SK-N-SH treated with all-trans-retinoic acid at 6 μM for 48 hours (cell line): Measurements from ENCODE around the gene SIAH1.

Experiments used
- BACH2 ChIP-seq: fragments of 250-450 bp; sonication (Bioruptor Pico); IDR thresholded peaks from 2 replicates; pipeline ENCODE4 v1.9.0; 2021; ENCODE audit warnings: mild to moderate bottlenecking, borderline replicate concordance
- CSDC2 ChIP-seq: fragments of 250-450 bp; sonication (Bioruptor Pico); IDR thresholded peaks from 2 replicates; pipeline ENCODE4 v1.5.0; 2020; ENCODE audit warnings: mild to moderate bottlenecking, moderate library complexity
- GLIS3 ChIP-seq: fragments of 250-450 bp; sonication (Bioruptor Pico); IDR thresholded peaks from 2 replicates; pipeline ENCODE4 v1.5.0; 2020; ENCODE audit warnings: mild to moderate bottlenecking, moderate library complexity
- ISL1 ChIP-seq: fragments of 250-450 bp; sonication (Bioruptor Pico); IDR thresholded peaks from 2 replicates; pipeline ENCODE4 v2.1.2; 2022; ENCODE audit warnings: mild to moderate bottlenecking, moderate library complexity
- PATZ1 ChIP-seq: fragments of 250-450 bp; sonication (Bioruptor Pico); IDR thresholded peaks from 2 replicates; pipeline ENCODE4 v1.8.0; 2020; ENCODE audit warnings: mild to moderate bottlenecking, moderate library complexity, borderline replicate concordance
- PPARA ChIP-seq: fragments of 250-450 bp; sonication (Bioruptor Pico); IDR thresholded peaks from 2 replicates; pipeline ENCODE4 v1.5.0; 2020; ENCODE audit warnings: mild to moderate bottlenecking, borderline replicate concordance
- RARB ChIP-seq: fragments of 250-450 bp; sonication (Bioruptor Pico); IDR thresholded peaks from 2 replicates; pipeline ENCODE4 v1.8.0; 2021; ENCODE audit warnings: mild to moderate bottlenecking, moderate library complexity
- SNAI2 ChIP-seq: fragments of 250-450 bp; sonication (Bioruptor Pico); IDR thresholded peaks from 2 replicates; pipeline ENCODE4 v1.5.0; 2020; ENCODE audit warnings: mild to moderate bottlenecking, moderate library complexity
- ZC3H10 ChIP-seq: fragments of 250-450 bp; sonication (Bioruptor Pico); IDR thresholded peaks from 2 replicates; pipeline ENCODE4 v1.5.1; 2021; ENCODE audit warnings: mild to moderate bottlenecking, moderate library complexity
- ZFP3 ChIP-seq: fragments of 250-450 bp; sonication (Bioruptor Pico); IDR thresholded peaks from 2 replicates; pipeline ENCODE4 v1.5.0; 2020; ENCODE audit warnings: mild to moderate bottlenecking, moderate library complexity
- TF ChIP-seq, protein P1 (sequence below): fragments of 250-450 bp; sonication (Bioruptor Pico); IDR thresholded peaks from 2 replicates; pipeline ENCODE4 v1.5.1; 2021; ENCODE audit warnings: mild to moderate bottlenecking, moderate library complexity
- TF ChIP-seq, protein P2 (sequence below): fragments of 250-450 bp; sonication (Bioruptor Pico); IDR thresholded peaks from 2 replicates; pipeline ENCODE4 v1.5.0; 2020; ENCODE audit warnings: mild to moderate bottlenecking, moderate library complexity
- TF ChIP-seq, protein P3 (sequence below): fragments of 250-450 bp; sonication (Bioruptor Pico); IDR thresholded peaks from 2 replicates; pipeline ENCODE4 v1.8.0; 2021; ENCODE audit warnings: low read depth, mild to moderate bottlenecking, moderate library complexity, borderline replicate concordance

DNA sequence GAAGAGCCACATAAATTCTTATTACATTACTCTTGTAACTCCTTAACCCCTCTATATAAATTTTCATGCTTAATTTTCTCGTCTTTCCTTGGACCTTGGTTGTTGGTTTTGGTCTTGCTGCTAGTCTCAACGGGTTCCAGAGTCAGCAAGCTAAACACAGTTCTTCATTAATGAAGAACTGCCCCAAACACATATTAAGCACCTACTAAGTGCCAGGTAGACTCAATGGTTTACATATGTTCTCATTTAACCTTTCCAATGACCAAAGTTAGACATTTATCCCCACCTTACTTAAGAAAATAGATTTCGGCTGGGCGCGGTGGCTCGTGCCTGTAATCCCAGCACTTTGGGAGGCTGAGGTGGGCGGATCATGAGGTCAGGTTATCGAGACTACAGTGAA is 15.0 kb downstream of the SIAH1 start:
- TF ChIP-seq, protein P1, sequence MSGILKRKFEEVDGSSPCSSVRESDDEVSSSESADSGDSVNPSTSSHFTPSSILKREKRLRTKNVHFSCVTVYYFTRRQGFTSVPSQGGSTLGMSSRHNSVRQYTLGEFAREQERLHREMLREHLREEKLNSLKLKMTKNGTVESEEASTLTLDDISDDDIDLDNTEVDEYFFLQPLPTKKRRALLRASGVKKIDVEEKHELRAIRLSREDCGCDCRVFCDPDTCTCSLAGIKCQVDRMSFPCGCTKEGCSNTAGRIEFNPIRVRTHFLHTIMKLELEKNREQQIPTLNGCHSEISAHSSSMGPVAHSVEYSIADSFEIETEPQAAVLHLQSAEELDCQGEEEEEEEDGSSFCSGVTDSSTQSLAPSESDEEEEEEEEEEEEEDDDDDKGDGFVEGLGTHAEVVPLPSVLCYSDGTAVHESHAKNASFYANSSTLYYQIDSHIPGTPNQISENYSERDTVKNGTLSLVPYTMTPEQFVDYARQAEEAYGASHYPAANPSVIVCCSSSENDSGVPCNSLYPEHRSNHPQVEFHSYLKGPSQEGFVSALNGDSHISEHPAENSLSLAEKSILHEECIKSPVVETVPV (CRISPR knock-in tag) = no peak
- TF ChIP-seq, protein P2, sequence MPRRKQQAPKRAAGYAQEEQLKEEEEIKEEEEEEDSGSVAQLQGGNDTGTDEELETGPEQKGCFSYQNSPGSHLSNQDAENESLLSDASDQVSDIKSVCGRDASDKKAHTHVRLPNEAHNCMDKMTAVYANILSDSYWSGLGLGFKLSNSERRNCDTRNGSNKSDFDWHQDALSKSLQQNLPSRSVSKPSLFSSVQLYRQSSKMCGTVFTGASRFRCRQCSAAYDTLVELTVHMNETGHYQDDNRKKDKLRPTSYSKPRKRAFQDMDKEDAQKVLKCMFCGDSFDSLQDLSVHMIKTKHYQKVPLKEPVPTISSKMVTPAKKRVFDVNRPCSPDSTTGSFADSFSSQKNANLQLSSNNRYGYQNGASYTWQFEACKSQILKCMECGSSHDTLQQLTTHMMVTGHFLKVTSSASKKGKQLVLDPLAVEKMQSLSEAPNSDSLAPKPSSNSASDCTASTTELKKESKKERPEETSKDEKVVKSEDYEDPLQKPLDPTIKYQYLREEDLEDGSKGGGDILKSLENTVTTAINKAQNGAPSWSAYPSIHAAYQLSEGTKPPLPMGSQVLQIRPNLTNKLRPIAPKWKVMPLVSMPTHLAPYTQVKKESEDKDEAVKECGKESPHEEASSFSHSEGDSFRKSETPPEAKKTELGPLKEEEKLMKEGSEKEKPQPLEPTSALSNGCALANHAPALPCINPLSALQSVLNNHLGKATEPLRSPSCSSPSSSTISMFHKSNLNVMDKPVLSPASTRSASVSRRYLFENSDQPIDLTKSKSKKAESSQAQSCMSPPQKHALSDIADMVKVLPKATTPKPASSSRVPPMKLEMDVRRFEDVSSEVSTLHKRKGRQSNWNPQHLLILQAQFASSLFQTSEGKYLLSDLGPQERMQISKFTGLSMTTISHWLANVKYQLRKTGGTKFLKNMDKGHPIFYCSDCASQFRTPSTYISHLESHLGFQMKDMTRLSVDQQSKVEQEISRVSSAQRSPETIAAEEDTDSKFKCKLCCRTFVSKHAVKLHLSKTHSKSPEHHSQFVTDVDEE (CRISPR knock-in tag) = no peak
- TF ChIP-seq GLIS3 (CRISPR knock-in tag) (no peak), PATZ1 (CRISPR knock-in tag) (no peak), ISL1 (no peak), CSDC2 (no peak), PPARA (CRISPR knock-in tag) (no peak), RARB (no peak), ZC3H10 (CRISPR knock-in tag) (no peak), SNAI2 (CRISPR knock-in tag) (no peak), BACH2 (no peak), ZFP3 (CRISPR knock-in tag) (no peak)
- TF ChIP-seq, protein P3, sequence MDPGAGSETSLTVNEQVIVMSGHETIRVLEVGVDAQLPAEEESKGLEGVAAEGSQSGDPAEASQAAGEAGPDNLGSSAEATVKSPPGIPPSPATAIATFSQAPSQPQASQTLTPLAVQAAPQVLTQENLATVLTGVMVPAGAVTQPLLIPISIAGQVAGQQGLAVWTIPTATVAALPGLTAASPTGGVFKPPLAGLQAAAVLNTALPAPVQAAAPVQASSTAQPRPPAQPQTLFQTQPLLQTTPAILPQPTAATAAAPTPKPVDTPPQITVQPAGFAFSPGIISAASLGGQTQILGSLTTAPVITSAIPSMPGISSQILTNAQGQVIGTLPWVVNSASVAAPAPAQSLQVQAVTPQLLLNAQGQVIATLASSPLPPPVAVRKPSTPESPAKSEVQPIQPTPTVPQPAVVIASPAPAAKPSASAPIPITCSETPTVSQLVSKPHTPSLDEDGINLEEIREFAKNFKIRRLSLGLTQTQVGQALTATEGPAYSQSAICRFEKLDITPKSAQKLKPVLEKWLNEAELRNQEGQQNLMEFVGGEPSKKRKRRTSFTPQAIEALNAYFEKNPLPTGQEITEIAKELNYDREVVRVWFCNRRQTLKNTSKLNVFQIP (CRISPR knock-in tag) = no peak
